ENCODE measurements around the gene NELFCD.

DNA sequence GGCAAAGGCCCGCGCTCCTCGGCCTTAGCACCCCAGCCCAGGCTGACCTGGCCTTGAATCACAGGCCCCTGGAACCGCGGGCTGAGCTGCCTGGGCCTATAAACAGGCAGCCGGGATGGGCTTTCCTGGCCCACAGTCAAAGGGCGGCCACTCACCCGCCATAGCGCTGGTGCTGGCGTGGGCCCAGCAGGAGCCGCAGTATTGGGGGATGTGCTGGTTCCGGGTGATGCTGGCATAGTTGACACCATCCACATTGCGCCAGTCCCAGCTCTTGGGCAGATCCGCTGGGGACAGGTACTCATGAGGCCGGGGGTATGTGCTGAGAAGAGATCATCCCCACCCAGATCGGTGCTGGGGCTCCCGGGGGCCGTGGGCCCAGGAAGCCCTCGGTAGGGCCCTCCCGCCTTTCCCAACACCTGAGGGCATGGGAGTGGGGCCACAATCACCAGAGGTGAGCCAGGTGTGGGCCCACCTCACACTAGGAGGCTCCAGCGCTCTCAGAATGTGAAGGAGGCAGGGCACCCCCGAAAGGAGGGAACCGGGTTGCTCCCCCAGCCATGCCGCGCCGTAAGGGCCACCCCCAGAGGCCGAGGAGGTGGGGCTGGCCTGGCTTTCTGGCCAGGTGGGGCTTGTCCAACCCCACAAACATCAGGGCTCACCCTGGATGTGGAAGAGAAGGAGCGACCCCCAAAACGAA, 25.3 kb downstream of the NELFCD start:
- TF ChIP-seq POLR2A (IDR thresholded peaks at IDR 0.05), result no peak
- TF ChIP-seq, protein P1, sequence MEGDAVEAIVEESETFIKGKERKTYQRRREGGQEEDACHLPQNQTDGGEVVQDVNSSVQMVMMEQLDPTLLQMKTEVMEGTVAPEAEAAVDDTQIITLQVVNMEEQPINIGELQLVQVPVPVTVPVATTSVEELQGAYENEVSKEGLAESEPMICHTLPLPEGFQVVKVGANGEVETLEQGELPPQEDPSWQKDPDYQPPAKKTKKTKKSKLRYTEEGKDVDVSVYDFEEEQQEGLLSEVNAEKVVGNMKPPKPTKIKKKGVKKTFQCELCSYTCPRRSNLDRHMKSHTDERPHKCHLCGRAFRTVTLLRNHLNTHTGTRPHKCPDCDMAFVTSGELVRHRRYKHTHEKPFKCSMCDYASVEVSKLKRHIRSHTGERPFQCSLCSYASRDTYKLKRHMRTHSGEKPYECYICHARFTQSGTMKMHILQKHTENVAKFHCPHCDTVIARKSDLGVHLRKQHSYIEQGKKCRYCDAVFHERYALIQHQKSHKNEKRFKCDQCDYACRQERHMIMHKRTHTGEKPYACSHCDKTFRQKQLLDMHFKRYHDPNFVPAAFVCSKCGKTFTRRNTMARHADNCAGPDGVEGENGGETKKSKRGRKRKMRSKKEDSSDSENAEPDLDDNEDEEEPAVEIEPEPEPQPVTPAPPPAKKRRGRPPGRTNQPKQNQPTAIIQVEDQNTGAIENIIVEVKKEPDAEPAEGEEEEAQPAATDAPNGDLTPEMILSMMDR (IDR thresholded peaks at IDR 0.05), result no peak
